HG03039 (cell line): Measurements from ENCODE around the gene OTOGL.
"Not testable (repeated sequence)": the region's sequence is repeated elsewhere in the genome, so short reads cannot be mapped to it uniquely, and the experiment has no call there.

Source experiments
- ATAC-seq: cut with Tn5 transposase; IDR thresholded peaks from one replicate; pipeline ENCODE4 v1.9.1; 2021; ENCODE audit warnings: mild to moderate bottlenecking, moderate library complexity; ENCODE audit not compliant: unreplicated experiment

OTOGL gene

DNA sequence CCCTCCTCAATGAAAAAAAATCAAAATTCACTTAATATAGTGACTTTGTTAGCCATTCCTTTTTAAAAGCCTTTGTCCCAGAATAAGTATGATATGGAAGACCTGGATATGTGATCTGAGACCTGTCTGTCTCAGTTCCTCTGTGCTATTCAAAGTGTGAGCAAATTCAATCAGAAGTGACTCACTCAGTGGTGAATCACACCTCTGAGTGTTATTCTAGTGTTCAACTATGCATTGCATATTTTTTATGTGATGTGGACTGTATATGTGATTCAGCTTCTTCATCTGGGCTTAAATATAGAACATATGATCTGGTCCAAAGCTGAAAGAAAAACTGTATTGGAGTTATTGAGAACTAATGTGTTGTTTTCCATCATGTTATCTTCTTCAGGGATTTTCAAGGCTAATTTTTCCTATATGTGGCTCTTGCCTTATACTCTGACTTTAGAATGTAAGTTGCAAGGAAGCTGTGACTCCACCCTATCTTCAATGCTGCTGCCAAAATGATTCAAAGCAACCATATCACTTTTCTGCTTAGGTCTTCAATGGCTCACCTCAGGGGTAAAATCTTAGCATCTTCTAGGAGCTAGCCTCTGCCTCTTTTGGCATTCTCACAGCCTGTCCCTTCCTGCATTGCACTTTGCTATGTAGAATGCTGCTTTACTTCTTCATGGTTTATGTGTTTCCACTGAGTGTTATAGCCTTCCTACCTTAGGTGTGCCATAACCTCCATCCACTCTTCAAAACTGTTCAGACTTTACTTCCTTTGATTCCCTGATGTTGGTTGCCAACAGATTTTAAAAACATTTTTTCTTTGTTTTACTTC, 169.8 kb downstream of the OTOGL start:
- no peak for ATAC-seq

DNA sequence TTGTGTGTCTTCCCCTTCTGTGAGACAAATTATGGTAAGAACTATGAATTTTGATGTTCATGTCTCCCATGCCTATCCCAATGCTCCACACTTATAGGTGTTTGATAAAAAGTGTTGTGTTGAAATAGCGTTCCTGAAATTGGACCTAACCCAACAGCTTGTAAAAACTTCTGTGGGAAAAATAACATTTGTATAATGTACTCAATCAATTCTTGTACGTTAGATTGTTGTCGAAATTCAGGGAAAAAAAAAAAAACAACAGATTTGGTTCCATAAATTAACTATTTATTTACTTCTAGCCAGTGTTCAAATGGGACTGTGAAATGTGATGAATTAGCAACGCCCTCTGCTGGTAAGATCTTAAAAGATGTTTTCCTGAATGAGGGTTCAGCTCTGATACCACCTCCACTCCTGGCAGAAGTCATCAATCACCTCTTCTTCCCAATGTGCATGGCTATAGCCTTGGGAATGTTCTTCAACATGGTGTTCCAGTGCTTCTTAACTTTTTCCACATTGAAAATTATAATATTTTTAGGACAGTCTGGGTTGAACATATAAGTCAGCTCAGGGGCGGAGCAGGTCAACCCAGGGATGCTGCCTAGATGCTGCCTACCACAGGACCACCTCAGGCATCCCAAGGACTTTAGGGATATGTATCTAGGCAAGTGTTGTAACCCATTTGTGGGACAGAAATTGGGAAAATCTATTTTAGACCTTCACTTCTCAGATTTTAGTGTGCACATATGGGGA, 170.6 kb downstream of the OTOGL start:
- ATAC-seq: peak; percentile 60

DNA sequence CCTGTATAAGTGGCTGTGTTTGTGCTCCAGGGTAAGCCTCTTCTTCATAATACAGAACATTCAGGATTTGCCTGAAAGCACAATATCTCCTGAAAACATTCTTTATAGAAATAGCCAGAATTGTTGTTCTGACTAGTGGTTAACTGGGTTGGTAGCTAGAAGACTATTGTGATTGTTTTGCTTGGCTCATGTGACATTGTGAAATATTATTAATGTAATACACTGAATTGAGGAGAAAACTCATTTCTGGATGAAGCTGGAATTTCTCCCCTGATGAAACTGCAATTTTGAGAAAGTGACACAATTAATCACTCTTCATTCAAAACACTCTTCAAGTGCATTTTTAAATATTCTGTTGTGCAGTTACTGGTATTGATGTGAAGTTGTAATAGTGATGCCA, 172.4 kb downstream of the OTOGL start:
- no peak for ATAC-seq

DNA sequence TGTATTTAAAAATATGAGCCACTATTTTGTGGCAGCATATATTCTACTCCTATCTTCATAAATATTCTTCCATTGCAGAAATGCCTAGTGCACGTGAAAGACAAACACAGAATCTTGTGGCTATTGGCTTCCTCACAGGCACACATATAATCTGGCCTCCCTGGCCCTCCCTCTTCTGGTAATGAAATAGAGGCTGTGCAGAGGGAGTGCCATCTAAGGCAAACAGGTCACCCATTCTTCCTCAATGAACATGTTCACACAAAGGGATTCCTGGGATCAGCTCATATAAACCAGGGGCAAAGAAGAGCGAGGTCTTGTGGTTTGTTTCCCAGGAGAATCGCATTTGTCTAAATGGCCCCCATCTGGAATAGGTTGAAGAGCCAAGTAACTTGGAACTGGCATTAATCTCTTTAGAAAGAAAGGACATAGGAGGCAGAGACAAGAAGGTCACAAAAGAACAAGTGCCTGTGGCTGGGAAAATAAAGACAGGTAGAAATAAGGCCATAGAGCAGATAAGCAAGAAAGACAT, 173.1 kb downstream of the OTOGL start:
- no peak for ATAC-seq

DNA sequence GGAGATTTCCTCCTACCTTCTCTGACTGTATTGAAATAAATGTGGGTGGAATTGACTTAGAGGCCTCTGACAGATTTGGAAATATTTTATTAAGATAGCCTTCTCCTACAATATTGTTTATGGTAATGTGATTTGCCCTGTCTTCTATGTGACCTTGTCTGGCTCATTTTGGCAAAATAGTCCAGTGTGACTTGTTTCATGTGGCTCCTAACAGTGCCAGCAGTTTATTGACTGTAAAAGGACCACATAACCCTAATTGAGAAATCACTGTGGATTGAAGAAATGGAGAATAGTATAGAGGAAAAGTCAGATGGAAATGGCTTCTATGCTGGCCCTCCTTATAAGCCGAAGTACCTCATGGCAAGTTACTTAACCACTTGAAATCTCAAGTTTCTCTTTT, 173.8 kb downstream of the OTOGL start:
- no peak for ATAC-seq

DNA sequence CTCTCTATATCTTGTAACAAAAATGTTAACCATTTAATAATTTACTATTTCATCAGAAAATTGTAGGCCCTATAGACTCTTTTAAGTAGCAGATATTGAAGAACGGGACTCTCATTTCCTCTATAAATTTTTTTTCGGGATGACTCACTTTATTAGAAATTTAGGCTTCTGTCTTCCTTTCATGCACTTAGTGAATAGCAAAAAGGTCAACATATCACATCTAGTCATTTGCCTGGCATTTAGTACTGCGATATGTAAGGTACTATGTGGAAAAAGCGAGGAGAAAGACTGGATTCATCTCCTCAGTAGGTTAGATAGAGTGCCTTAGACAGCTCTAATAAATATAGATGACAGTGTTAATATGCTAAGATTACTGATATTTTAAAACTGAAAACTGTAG, 178.4 kb downstream of the OTOGL start:
- no peak for ATAC-seq

DNA sequence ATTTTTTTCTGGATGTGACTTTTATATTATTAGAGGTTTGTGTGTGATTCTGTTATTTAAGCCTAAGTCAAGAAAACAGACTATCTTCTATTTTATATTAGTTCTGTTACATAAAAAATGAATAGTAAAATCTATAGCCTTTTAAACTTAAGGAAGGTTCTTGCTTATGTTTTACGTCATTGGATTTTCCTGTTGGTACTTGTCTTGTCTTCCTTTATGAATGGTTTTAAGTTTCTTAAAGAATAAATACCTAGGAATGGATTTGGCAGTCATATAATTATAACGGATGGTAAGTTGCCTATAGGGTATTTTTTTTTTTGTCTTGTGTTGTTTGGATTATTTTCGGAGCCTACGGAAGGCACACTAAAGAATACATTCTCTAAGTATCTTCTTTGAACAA, 182.9 kb downstream of the OTOGL start:
- no peak for ATAC-seq

DNA sequence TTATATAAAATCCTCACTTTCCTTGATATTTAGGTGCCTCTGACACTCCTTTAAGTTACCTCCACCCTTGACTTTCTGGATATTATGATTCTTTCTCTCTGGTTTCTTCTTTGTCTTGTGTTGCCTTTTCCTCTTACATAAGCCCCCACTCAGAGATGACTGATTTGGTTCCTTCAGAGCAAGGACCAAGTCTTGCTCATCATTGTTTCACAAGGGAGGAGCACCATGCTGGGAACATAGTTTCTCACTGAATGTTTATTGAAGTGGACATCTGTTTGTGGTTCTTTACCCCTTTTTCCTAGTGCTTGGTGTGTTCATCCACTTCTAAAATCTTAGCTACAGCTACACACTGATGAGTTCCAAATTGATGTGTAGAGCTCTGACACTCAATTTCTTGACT, 183.4 kb downstream of the OTOGL start:
- ATAC-seq: no peak

DNA sequence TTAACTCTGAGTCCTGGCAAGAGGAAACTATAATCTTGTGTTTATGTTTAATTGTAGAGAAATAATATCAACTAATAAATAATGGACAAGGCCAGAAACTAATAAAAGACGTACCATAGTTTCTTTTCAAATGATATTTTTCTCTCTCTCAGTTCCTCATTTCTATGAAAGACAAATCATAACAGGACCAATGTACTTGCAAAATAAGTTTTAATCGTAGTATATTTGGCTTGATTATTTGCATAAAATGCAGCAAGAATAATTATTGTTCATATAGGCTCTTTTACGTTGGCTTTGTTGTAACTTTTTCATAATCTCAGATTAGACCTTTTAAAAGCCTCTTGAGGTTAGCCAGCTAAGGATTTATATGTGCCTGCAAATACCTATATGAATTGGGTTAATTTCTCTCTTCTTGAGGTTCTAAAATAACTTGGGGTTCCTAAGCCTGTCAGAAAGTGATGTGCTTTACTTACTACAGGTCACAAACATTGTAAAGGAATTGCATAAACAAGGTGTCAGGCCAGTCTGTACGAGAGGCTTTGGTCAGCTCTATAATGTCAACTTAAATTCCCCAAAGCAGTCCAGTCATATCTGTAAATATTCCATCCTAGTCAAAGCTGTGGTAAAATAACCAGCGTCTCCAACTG, 191.9 kb downstream of the OTOGL start:
- no peak for ATAC-seq

DNA sequence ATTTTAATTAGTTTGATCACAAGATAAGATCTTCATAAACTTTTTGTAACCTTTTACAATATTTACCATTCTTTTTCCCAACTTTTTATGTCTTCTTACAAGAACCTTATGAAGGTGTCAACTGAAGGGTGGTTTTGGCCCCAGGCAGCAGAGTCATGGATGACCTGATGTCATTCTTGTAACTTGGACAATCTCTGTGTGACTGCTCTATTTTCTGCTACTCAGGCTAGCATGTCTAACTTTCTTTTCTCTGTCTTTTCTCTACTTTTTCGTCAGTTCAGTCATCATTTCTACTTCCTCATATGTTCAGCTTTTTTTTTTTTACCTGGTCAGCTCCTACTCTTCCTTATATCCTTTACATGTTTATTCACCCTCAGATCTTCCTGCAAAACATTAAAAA, 194.0 kb downstream of the OTOGL start:
- peak; percentile 60 for ATAC-seq

DNA sequence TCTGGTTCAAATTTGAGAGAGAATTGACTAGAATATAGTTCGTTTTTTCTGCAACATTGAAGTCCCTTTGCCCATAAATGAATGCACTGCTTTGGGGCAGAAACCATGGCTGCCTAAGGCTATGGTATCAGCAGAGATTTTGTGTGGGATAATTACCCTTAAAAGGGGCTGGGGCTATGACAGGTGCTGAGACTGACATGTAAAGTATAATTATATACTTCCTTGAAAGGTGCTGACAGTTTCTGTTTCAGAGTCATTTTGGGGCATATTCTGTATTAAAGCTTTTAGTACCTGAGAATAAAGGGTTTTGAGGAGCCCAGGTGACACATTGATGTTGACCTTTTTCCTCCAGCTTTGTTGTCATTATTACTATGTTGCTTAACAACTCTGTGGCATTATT, 194.4 kb downstream of the OTOGL start:
- ATAC-seq: peak; percentile 77

DNA sequence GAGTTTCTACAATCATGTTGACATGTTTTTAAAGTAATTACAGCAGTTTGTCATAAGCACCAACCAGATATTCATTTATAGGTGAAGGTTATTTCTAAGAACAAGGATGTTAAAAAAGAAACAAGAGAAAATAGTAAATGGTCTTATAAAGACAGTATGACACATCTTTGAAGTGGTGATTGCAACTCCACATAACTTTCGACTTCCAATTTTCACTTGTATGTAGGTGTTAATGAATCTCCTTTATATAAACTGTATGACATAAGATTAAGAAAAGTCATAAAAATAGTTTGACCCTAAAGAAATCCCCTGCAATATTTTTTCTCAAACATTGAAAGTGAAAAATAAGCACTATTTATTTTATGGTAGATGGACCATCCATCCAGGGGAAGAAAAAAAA, 199.9 kb downstream of the OTOGL start:
- ATAC-seq: no peak

DNA sequence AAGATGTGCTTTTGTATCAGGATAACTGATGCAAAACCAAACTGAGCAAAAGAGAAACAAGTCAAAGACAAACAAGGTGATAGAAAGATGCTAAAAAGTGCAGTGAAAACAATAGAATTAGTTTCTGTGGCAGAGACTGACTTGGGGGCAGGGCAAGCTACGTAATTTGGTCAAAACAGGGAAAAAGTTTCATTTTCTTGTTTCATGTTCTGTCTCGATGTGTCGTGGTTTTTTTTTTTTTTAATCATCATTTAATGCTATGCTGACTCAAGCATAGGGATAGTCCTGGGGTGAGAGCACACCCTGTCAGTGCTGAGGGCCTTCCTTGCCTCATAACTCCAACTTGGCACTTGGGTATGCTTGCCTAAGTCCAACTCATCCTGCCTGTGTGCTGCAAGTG, 200.6 kb downstream of the OTOGL start:
- peak; percentile 72 for ATAC-seq

DNA sequence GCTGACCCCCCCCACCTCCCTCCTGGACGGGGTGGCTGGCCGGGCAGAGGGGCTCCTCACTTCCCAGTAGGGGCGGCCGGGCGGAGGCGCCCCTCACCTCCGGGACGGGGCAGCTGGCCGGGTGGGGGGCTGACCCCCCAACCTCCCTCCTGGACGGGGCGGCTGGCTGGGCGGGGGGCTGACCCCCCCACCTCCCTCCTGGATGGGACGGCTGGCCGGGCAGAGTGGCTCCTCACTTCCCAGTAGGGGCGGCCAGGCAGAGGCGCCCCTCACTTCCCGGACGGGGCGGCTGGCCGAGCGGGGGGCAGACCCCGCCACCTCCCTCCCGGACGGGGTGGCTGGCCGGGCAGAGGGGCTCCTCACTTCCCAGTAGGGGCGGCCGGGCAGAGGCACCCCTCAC, 208.1 kb downstream of the OTOGL start:
- ATAC-seq: not testable (repeated sequence)

DNA sequence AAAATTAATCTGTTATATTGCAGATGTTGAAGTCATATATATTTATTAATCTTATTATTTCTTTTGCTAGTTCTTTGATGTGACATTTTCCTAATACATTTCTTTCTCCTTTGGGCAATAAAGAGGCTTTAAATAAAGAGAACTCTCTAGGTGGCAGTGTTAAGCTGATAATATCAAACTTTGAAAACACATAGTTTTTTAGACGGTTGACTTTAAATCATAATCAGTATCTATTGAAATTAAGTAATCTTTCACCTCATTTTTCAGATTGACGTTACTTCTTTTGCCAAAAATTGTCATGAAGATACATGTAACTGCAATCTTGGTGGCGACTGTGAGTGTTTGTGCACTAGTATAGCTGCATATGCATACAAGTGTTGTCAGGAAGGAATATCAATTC, 213.9 kb downstream of the OTOGL start:
- no peak for ATAC-seq

DNA sequence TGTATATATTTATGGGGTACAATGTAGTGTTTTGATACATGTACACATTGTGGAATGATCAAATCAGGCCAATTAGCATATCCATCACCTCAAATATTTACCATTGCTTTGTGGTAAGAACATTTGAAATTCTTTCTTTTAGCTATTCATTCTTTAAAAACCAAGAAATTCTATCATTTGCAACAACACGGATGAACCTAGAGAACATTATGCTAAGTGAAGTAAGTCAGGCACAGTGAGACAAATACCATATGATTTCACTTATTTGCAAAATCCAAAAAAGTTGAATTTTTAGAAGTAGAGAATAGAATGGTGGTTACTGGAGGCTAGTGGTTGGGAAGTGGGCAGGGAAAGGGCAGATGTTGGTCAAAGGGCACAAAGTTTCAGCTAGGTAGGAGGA, 215.4 kb downstream of the OTOGL start:
- no peak for ATAC-seq

DNA sequence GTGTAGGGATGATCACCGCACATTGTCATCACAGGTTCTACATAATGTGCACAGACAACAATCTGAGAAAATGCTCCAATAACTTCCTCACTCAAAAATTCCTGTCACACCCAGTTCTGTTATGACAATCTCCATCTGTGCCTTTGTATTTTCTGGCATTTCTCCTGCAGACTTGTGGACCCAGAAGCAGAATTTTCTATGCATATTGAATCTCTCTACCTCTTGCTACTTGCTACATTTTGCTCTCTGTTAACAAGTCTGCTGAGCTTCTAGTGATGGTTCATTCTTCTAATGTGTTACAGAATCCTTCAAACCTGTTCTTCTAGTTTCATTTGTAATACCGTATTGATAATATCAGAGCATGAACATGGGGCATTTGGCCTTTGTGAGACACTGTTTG, 216.9 kb downstream of the OTOGL start:
- no peak for ATAC-seq

DNA sequence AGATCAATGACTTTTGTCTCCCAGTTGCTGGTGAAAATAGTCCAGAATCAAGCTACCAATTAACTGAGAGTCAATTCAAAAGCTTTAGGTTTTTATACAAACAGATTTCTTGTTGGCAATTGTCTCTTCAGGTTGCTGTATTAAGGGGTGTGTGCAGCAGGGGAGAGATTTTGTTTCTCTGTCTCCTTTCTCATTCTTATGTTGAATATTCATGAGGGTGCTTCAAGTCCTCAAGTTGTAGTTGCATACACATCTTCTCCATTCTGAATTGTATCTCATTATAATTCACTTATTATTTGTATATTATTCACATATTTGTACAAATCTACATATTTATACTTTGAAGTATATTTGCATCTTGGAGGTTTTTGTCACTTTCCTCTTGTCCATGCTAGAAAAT, 218.0 kb downstream of the OTOGL start:
- no peak for ATAC-seq

DNA sequence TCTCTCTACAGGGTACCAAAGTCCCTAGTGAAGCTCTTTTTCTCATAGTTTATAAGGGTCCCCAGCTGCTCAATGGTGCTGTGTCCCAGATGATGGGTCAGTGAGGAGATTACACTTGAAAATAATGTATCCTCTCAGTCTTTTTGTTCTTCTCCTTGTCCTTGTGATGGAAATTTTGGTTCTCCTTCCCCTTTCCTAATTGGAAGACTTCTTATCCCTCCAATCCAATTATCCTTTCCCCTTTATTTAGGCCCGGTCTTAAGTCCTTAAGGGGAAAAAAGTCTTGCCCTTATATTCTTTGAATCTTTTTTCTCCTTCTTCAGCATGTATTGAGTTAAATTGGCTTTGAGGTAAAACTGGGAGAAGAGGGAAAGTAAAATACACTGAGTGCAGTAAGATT, 218.6 kb downstream of the OTOGL start:
- no peak for ATAC-seq

DNA sequence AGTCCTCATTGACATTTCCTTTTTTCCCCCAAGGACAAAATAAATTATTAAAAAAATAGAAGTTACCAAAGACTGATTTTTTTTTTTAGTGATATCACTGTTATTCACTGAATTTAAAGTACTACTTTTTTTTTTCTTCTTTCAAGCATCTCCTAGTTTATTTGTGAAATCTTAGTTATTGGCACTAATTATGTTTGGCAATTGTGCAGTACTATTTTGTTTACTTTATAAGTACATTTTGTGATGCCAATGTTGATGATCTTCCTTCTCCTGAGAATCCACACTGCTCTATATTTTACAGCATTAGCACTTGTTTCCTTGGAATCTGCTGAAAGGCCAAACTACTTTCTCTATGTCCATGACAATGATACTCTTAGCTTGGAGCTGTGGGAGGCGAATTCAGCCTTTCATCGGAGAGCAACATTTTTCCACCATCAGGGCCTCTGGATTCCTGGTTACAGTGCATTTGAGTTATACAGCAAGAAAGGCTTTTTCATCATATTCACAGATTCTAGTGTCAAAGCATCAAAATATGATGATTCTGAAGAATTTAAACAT, 220.9 kb downstream of the OTOGL start:
- no peak for ATAC-seq

DNA sequence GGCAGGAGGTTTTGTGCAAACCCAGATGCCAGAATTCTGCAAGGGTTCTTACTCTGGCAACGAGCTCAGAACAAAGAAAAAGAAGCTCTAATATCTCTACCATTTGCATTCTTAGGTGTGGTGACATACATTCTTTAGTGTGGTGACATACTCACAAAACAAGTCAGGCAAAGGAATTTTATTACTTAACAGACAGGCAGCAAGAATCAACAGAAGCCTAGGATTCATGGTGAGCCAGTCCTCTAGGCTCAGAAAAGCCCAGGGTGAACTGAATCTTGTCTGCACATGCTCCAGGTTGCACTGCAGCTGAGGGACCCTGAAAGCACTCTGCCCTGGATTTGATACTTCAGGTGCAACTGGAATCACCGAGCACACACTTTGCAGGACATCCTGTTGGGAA, 222.3 kb downstream of the OTOGL start:
- no peak for ATAC-seq
